Thyroid gland (tissue), 4 donors: ENCODE results near the gene TMED5. TPM values are rescaled to one million over a fixed set of nuclear protein-coding genes. Genes with fewer than 3 reads are reported as not detected.

ENCODE experiments used
- DNase-seq, 2 donors: peaks; one replicate each; pipeline ENCODE4 v3.0.0-alpha.2; 2019
- H3K27ac ChIP-seq, 3 donors: fragments of 200-600 bp; sonication (generic); 1 replicate in 2 of 3; 2 replicates in 1 of 3; pipeline ENCODE4 v1.5.1; 2016 to 2019; ENCODE audit warnings: mild to moderate bottlenecking in 1 of 3, moderate library complexity in 1 of 3
- H3K27me3 ChIP-seq: fragments of 200-600 bp; sonication (generic); one replicate; pipeline ENCODE4 v1.5.1; 2019
- H3K36me3 ChIP-seq, 2 donors: fragments of 200-600 bp; sonication (generic); one replicate each; pipeline ENCODE4 v1.5.1; 2016 to 2019
- H3K4me1 ChIP-seq, 2 donors: fragments of 200-600 bp; sonication (generic); one replicate each; pipeline ENCODE4 v1.5.1; 2017 to 2019
- H3K4me3 ChIP-seq, 3 donors: fragments of 200-600 bp; sonication (generic); replicated peaks in 1 of 3; 1 replicate in 2 of 3; 2 replicates in 1 of 3; pipeline ENCODE4 v1.5.1; 2016; ENCODE audit warnings: mild to moderate bottlenecking in 1 of 3
- H3K9me3 ChIP-seq: fragments of 200-600 bp; sonication (generic); one replicate; pipeline ENCODE4 v1.5.1; 2017
- CTCF ChIP-seq, 6 experiments: fragments of 200-600 bp in 3 of 6; fragments of 450-650 bp in 3 of 6; sonication (generic) in 3 of 6; IDR thresholded peaks; one replicate each; pipeline ENCODE4 v1.5.1; 2016 to 2019; ENCODE audit warnings: antibody characterized with exemption in 6 of 6, mild to moderate bottlenecking in 2 of 6, inconsistent platforms in 1 of 6, moderate library complexity in 1 of 6
- POLR2A ChIP-seq, 2 donors: fragments of 450-650 bp; IDR thresholded peaks; one replicate each; pipeline ENCODE4 v1.6.1; 2017; ENCODE audit warnings: antibody characterized with exemption in 2 of 2, mild to moderate bottlenecking in 2 of 2, moderate library complexity in 1 of 2
- WGBS, 2 donors: methylation state at CpG; one replicate each; pipeline ENCODE4 v1.1.5; 2017; 5-methylcytosine and 5-hydroxymethylcytosine counted together
- intact Hi-C: fragments of 100-400 bp; cut with DNase I; formaldehyde crosslinking; loops from one replicate; pipeline ENCODE4 v1.15.1; 2023
- total RNA-seq, 4 donors: library from RNA; depleted of rRNA; stranded (reverse); fragments of >200 nt; gene quantifications; one replicate each; pipeline ENCODE4 v1.2.3, GENCODE V29; 2016

Gene TMED5
- total RNA-seq, 4 donors from 2014 or later = 96.6 to 100 (median 96.9) TPM

GRCh38 chr1:93159337-93159736 lies 20.9 kb downstream of the TMED5 start:
- no peaks in the 10 kb centered on the region for H3K27me3 ChIP-seq
- no peak overlapping the region for H3K27ac ChIP-seq
- intact Hi-C loops = no loop called here
- 89 to 90% methylated on average over 2 of the region's 2 CpGs for WGBS, 2 donors
- no peak for DNase-seq
- H3K4me3 ChIP-seq = no peak overlapping the region
- no peaks in the 10 kb centered on the region for H3K4me1 ChIP-seq
- H3K9me3 ChIP-seq = no peaks in the 10 kb centered on the region
- H3K36me3 ChIP-seq = peaks cover 14 to 17% of the 10 kb centered on the region in 2 donors
- TF ChIP-seq CTCF (IDR thresholded peaks at IDR 0.05) (no peak), POLR2A (IDR thresholded peaks at IDR 0.05) (no peak)

GRCh38 chr1:93155335-93155734 lies 24.9 kb downstream of the TMED5 start:
- no peak for DNase-seq
- Histone ChIP-seq H3K27ac (no peak overlapping the region), H3K4me3 (no peak overlapping the region), H3K9me3 (no peaks in the 10 kb centered on the region), H3K27me3 (no peaks in the 10 kb centered on the region), H3K4me1 (no peaks in the 10 kb centered on the region), H3K36me3 (peaks cover 16 to 17% of the 10 kb centered on the region in 2 donors)
- TF ChIP-seq CTCF (IDR thresholded peaks at IDR 0.05) = no peak
- TF ChIP-seq POLR2A (IDR thresholded peaks at IDR 0.05) = no peak
- intact Hi-C loops = no loop called here
- WGBS, 2 donors = 78 to 85% methylated on average over 3 of the region's 3 CpGs

GRCh38 chr1:93154898-93155297 lies 25.3 kb downstream of the TMED5 start:
- no peak overlapping the region for H3K27ac ChIP-seq
- intact Hi-C loops = no loop called here
- H3K36me3 ChIP-seq = peaks cover 16 to 17% of the 10 kb centered on the region in 2 donors

GRCh38 chr1:93152835-93153234 lies 27.4 kb downstream of the TMED5 start:
- TF ChIP-seq POLR2A (IDR thresholded peaks at IDR 0.05) (no peak), CTCF (IDR thresholded peaks at IDR 0.05) (no peak)
- Histone ChIP-seq H3K9me3 (no peaks in the 10 kb centered on the region), H3K27ac (no peak overlapping the region), H3K4me3 (no peak overlapping the region), H3K27me3 (no peaks in the 10 kb centered on the region), H3K4me1 (no peaks in the 10 kb centered on the region), H3K36me3 (peaks cover 8 to 9% of the 10 kb centered on the region in 2 donors)
- WGBS, 2 donors = 94 to 98% methylated on average over 2 of the region's 2 CpGs
- no peak for DNase-seq
- intact Hi-C loops = no loop called here

More at GRCh38 chr1:93154898-93155297, 25.3 kb downstream of the TMED5 start:
- TF ChIP-seq CTCF (IDR thresholded peaks at IDR 0.05) (no peak), POLR2A (IDR thresholded peaks at IDR 0.05) (no peak)
- no peaks in the 10 kb centered on the region for H3K4me1 ChIP-seq
- no peaks in the 10 kb centered on the region for H3K27me3 ChIP-seq
- H3K9me3 ChIP-seq = no peaks in the 10 kb centered on the region
- H3K4me3 ChIP-seq = no peak overlapping the region
- DNase-seq = no peak

GRCh38 chr1:93151474-93151873 lies 28.7 kb downstream of the TMED5 start:
- peaks cover 0 to 8% of the 10 kb centered on the region in 2 donors for H3K36me3 ChIP-seq
- intact Hi-C loops = no loop called here
- H3K27me3 ChIP-seq = no peaks in the 10 kb centered on the region
- H3K4me3 ChIP-seq = no peak overlapping the region
- TF ChIP-seq POLR2A (IDR thresholded peaks at IDR 0.05) (no peak), CTCF (IDR thresholded peaks at IDR 0.05) (no peak)
- no peak for DNase-seq
- H3K27ac ChIP-seq = no peak overlapping the region
- no peaks in the 10 kb centered on the region for H3K9me3 ChIP-seq
- no peaks in the 10 kb centered on the region for H3K4me1 ChIP-seq
